HEK293 (cell line): ENCODE results near the gene NPTXR.

Source experiments
- EGR2 ChIP-seq: fragments of 450-650 bp; formaldehyde crosslinking; IDR thresholded peaks from 2 replicates; pipeline ENCODE4 v1.5.1; 2016; ENCODE audit warnings: low read depth, missing biosample characterization, missing genetic modification characterization
- GLI4 ChIP-seq: fragments of 450-650 bp; formaldehyde crosslinking; IDR thresholded peaks from 2 replicates; pipeline ENCODE4 v1.5.1; 2016; ENCODE audit warnings: missing biosample characterization, missing genetic modification characterization
- GLIS1 ChIP-seq: fragments of 450-650 bp; formaldehyde crosslinking; IDR thresholded peaks from 2 replicates; pipeline ENCODE4 v1.5.1; 2016; ENCODE audit warnings: missing biosample characterization, missing genetic modification characterization
- GLIS2 ChIP-seq: fragments of 450-650 bp; formaldehyde crosslinking; IDR thresholded peaks from 2 replicates; pipeline ENCODE4 v1.5.1; 2016; ENCODE audit warnings: missing biosample characterization, missing genetic modification characterization
- HIC1 ChIP-seq: fragments of 450-650 bp; formaldehyde crosslinking; IDR thresholded peaks from 2 replicates; pipeline ENCODE4 v1.5.1; 2016; ENCODE audit warnings: missing biosample characterization, missing genetic modification characterization
- KLF17 ChIP-seq: fragments of 450-650 bp; formaldehyde crosslinking; IDR thresholded peaks from 2 replicates; pipeline ENCODE4 v1.5.1; 2016; ENCODE audit warnings: missing biosample characterization, missing genetic modification characterization
- OSR2 ChIP-seq: fragments of 450-650 bp; formaldehyde crosslinking; IDR thresholded peaks from 2 replicates; pipeline ENCODE4 v1.5.1; 2016; ENCODE audit warnings: missing biosample characterization, missing genetic modification characterization
- SETDB1 ChIP-seq: IDR thresholded peaks from one replicate; pipeline ENCODE4 v1.6.1; 2017; ENCODE audit warnings: mild to moderate bottlenecking, low read length, moderate library complexity, mixed read lengths; ENCODE audit not compliant: insufficient read length
- TSHZ1 ChIP-seq: fragments of 450-650 bp; formaldehyde crosslinking; IDR thresholded peaks from 2 replicates; pipeline ENCODE4 v1.5.1; 2016; ENCODE audit warnings: missing biosample characterization, missing genetic modification characterization, borderline replicate concordance
- WT1 ChIP-seq: fragments of 450-650 bp; formaldehyde crosslinking; IDR thresholded peaks from 2 replicates; pipeline ENCODE4 v1.5.1; 2016; ENCODE audit warnings: missing biosample characterization, missing genetic modification characterization
- ZBTB11 ChIP-seq: fragments of 450-650 bp; formaldehyde crosslinking; conservative IDR thresholded peaks from 2 replicates; pipeline ENCODE4 v1.5.1; 2016; ENCODE audit warnings: low read depth, missing biosample characterization, missing genetic modification characterization
- ZBTB17 ChIP-seq: fragments of 450-650 bp; formaldehyde crosslinking; IDR thresholded peaks from 2 replicates; pipeline ENCODE4 v1.5.1; 2016; ENCODE audit warnings: missing biosample characterization, missing genetic modification characterization
- ZNF140 ChIP-seq: fragments of 450-650 bp; formaldehyde crosslinking; IDR thresholded peaks from 2 replicates; pipeline ENCODE4 v1.5.1; 2016; ENCODE audit warnings: missing biosample characterization, missing genetic modification characterization
- ZNF155 ChIP-seq: fragments of 450-650 bp; formaldehyde crosslinking; IDR thresholded peaks from 2 replicates; pipeline ENCODE4 v1.5.1; 2016; ENCODE audit warnings: missing biosample characterization, missing genetic modification characterization
- ZNF157 ChIP-seq: fragments of 450-650 bp; formaldehyde crosslinking; IDR thresholded peaks from 2 replicates; pipeline ENCODE4 v1.5.1; 2016; ENCODE audit warnings: missing biosample characterization, missing genetic modification characterization
- ZNF174 ChIP-seq: fragments of 450-650 bp; formaldehyde crosslinking; IDR thresholded peaks from 2 replicates; pipeline ENCODE4 v1.5.0; 2017; ENCODE audit warnings: missing biosample characterization, mild to moderate bottlenecking, missing genetic modification characterization
- ZNF19 ChIP-seq: fragments of 450-650 bp; formaldehyde crosslinking; IDR thresholded peaks from 2 replicates; pipeline ENCODE4; 2016; ENCODE audit warnings: missing biosample characterization, missing genetic modification characterization, low read depth
- ZNF26 ChIP-seq: fragments of 450-650 bp; formaldehyde crosslinking; IDR thresholded peaks from 2 replicates; pipeline ENCODE4 v1.5.1; 2016; ENCODE audit warnings: missing biosample characterization, missing genetic modification characterization
- ZNF366 ChIP-seq: fragments of 450-650 bp; formaldehyde crosslinking; conservative IDR thresholded peaks from 2 replicates; pipeline ENCODE4 v1.5.1; 2016; ENCODE audit warnings: missing biosample characterization, missing genetic modification characterization
- ZNF549 ChIP-seq: fragments of 450-650 bp; IDR thresholded peaks from 2 replicates; pipeline ENCODE4 v1.5.1; 2018; ENCODE audit warnings: missing biosample characterization, missing genetic modification characterization, mild to moderate bottlenecking, inconsistent platforms, moderate library complexity
- ZNF596 ChIP-seq: fragments of 450-650 bp; IDR thresholded peaks from 2 replicates; pipeline ENCODE4 v1.5.0; 2018; ENCODE audit warnings: missing biosample characterization, mild to moderate bottlenecking, missing genetic modification characterization, moderate library complexity
- ZNF707 ChIP-seq: fragments of 450-650 bp; formaldehyde crosslinking; IDR thresholded peaks from 2 replicates; pipeline ENCODE4 v1.5.1; 2016; ENCODE audit warnings: missing biosample characterization, missing genetic modification characterization
- ZNF837 ChIP-seq: fragments of 450-650 bp; formaldehyde crosslinking; IDR thresholded peaks from 2 replicates; pipeline ENCODE4 v1.5.1; 2016; ENCODE audit warnings: missing biosample characterization, missing genetic modification characterization
- ZNF843 ChIP-seq: fragments of 450-650 bp; formaldehyde crosslinking; IDR thresholded peaks from 2 replicates; pipeline ENCODE4 v1.5.1; 2016; ENCODE audit warnings: missing biosample characterization, missing genetic modification characterization
- ZSCAN30 ChIP-seq: fragments of 450-650 bp; IDR thresholded peaks from 2 replicates; pipeline ENCODE4 v1.5.1; 2018; ENCODE audit warnings: missing biosample characterization, mild to moderate bottlenecking, missing genetic modification characterization, moderate library complexity
- ZSCAN4 ChIP-seq: fragments of 450-650 bp; formaldehyde crosslinking; IDR thresholded peaks from 2 replicates; pipeline ENCODE4 v1.5.1; 2017; ENCODE audit warnings: missing biosample characterization, missing genetic modification characterization
- ZXDB ChIP-seq: fragments of 450-650 bp; formaldehyde crosslinking; IDR thresholded peaks from 2 replicates; pipeline ENCODE4 v1.5.1; 2016; ENCODE audit warnings: missing biosample characterization, missing genetic modification characterization

The NPTXR gene

GRCh38 chr22:38799265-38800002, 44.4 kb downstream of the NPTXR start (continued):
- TF ChIP-seq TSHZ1 (tag by site-specific recombination), result no peak
- 0 out of 2 replicates have a peak, but pooled peaks have one; percentile 41 for TF ChIP-seq HIC1 (tag by site-specific recombination)
- no peak for TF ChIP-seq ZNF26 (tag by site-specific recombination)
- TF ChIP-seq EGR2 (tag by site-specific recombination), result no peak
- peak; percentile 99 for TF ChIP-seq WT1
- TF ChIP-seq ZNF366 (tag by site-specific recombination), result peak; percentile 95
- TF ChIP-seq SETDB1, result peak; percentile 85
- no peak for TF ChIP-seq ZNF596
- no peak for TF ChIP-seq ZNF549 (tag by site-specific recombination)
- TF ChIP-seq ZBTB17, result peak; percentile 83
- TF ChIP-seq ZNF837 (tag by site-specific recombination), result no peak
- no peak for TF ChIP-seq ZNF707 (tag by site-specific recombination)
- TF ChIP-seq GLIS2 (tag by site-specific recombination), result no peak
- no peak for TF ChIP-seq ZBTB11 (tag by site-specific recombination)
- no peak for TF ChIP-seq GLI4
- TF ChIP-seq ZSCAN30 (tag by site-specific recombination), result no peak
- 0 out of 2 replicates have a peak, but pooled peaks have one; percentile 37 for TF ChIP-seq ZNF155
- TF ChIP-seq ZSCAN4 (tag by site-specific recombination), result no peak
- TF ChIP-seq ZNF174 (tag by site-specific recombination), result no peak
- no peak for TF ChIP-seq ZNF19
- no peak for TF ChIP-seq ZNF140 (tag by site-specific recombination)
- no peak for TF ChIP-seq ZNF157
- TF ChIP-seq KLF17 (tag by site-specific recombination), result peak; percentile 67; the same call in 1 of the 2 replicates
- no peak for TF ChIP-seq ZNF843 (tag by site-specific recombination)
- no peak for TF ChIP-seq ZXDB (tag by site-specific recombination)
- no peak for TF ChIP-seq GLIS1 (tag by site-specific recombination)
- peak; percentile 77 for TF ChIP-seq OSR2 (tag by site-specific recombination)
